Activated CD8-positive, alpha-beta memory T cell treated with anti-CD3 and anti-CD28 coated beads, Interleukin-2, amount 10 ng/mL, durations not matched to agents 7 days and 5 days (primary cell): ENCODE data around the gene MEIS3. TPM values are rescaled to one million over a fixed set of nuclear protein-coding genes. Genes with fewer than 3 reads are reported as not detected.

Experiments
- ATAC-seq: fragments of 150-1000 bp; cut with Tn5 transposase; one replicate; pipeline ENCODE4 v1.10.0; 2021; ENCODE audit warnings: moderate library complexity
- CTCF ChIA-PET: fragments of 350-600 bp; sonication (Branson Sonifier 250); formaldehyde crosslinking; loops from one replicate; lab custom pipeline; 2021; ENCODE audit warnings: antibody characterized with exemption; lab: Charles Lee
- DNase-seq: peaks from one replicate; pipeline ENCODE4 v3.0.0-alpha.2; 2020
- H3K27ac Mint-ChIP-seq: one replicate; pipeline ENCODE4 v1.8.0; 2021; ENCODE audit warnings: mild to moderate bottlenecking, mixed read lengths
- H3K27me3 Mint-ChIP-seq: one replicate; pipeline ENCODE4 v1.8.0; 2021; ENCODE audit warnings: mixed read lengths
- H3K36me3 Mint-ChIP-seq: one replicate; pipeline ENCODE4 v1.8.0; 2021; ENCODE audit warnings: mild to moderate bottlenecking, mixed read lengths
- H3K4me1 Mint-ChIP-seq: one replicate; pipeline ENCODE4 v1.8.0; 2021; ENCODE audit warnings: mixed read lengths
- H3K4me3 Mint-ChIP-seq: one replicate; pipeline ENCODE4 v1.8.0; 2021; ENCODE audit warnings: mild to moderate bottlenecking, moderate library complexity, mixed read lengths
- H3K9me3 Mint-ChIP-seq: one replicate; pipeline ENCODE4 v1.8.0; 2022; ENCODE audit warnings: low read depth, mixed read lengths
- total RNA-seq, 2 experiments: library from RNA; stranded (reverse); gene quantifications; one replicate each; pipeline ENCODE4 v1.2.3, GENCODE V29; 2021

The MEIS3 gene
- total RNA-seq, result not detected

- peaks cover 1% of the 10 kb centered on the region for H3K36me3 Mint-ChIP-seq
- H3K4me3 Mint-ChIP-seq, result no peak within 1 kb of the TSS
These were observed at the start of gene MEIS3 for GRCh38 chr19:47419030-47419783. MEIS3 (minus strand) TSS chr19:47419527; CDS start chr19:47419081, 446 bp downstream.

GRCh38 chr19:47467914-47468313, 48.6 kb upstream of the MEIS3 start:
- H3K36me3 Mint-ChIP-seq, result no peaks in the 10 kb centered on the region
- ATAC-seq (no peak), DNase-seq (no peak)
- no peak overlapping the region for H3K27ac Mint-ChIP-seq
- no peak overlapping the region for H3K4me3 Mint-ChIP-seq
- CTCF ChIA-PET, result interaction anchor here (1.5 kb wide), 1 partner anchor 245 kb away, joined by 4 read pairs; no protein-coding TSS in a partner anchor
- no peaks in the 10 kb centered on the region for H3K9me3 Mint-ChIP-seq
- peaks cover 53% of the 10 kb centered on the region for H3K27me3 Mint-ChIP-seq
- H3K4me1 Mint-ChIP-seq, result peaks cover 6% of the 10 kb centered on the region

More at GRCh38 chr19:47419030-47419783, at the start of gene MEIS3:
- ATAC-seq (peak; percentile 38), DNase-seq (no peak)
- Mint-ChIP-seq H3K27me3 (peaks cover 82% of the 10 kb centered on the region), H3K4me1 (peaks cover 6% of the 10 kb centered on the region), H3K27ac (no peak within 1 kb of the TSS), H3K9me3 (no peaks in the 10 kb centered on the region)
- CTCF ChIA-PET, result interaction anchor here (1.0 kb wide), 1 partner anchor 65 kb away, joined by 4 read pairs; the partner anchor contains the start of gene KPTN

GRCh38 chr19:47465957-47466356, 46.6 kb upstream of the MEIS3 start:
- Mint-ChIP-seq H3K27me3 (peaks cover 51% of the 10 kb centered on the region), H3K4me3 (no peak overlapping the region), H3K27ac (no peak overlapping the region), H3K9me3 (no peaks in the 10 kb centered on the region), H3K4me1 (peaks cover under 1% of the 10 kb centered on the region), H3K36me3 (no peaks in the 10 kb centered on the region)
- ATAC-seq, result no peak
- CTCF ChIA-PET, result no interaction called here
- DNase-seq, result no peak

GRCh38 chr19:47464675-47465419, 45.5 kb upstream of the MEIS3 start:
- Mint-ChIP-seq H3K9me3 (no peaks in the 10 kb centered on the region), H3K36me3 (no peaks in the 10 kb centered on the region), H3K4me3 (no peak overlapping the region), H3K4me1 (no peaks in the 10 kb centered on the region), H3K27me3 (peaks cover 44% of the 10 kb centered on the region), H3K27ac (no peak overlapping the region)
- ATAC-seq (no peak), DNase-seq (no peak)
- CTCF ChIA-PET, result interaction anchor here (1.0 to 2.6 kb wide), 3 partner anchors 28 to 234 kb away, joined by 3 to 7 read pairs (median 3); partner anchors contain the start of gene DHX34

- peaks cover 2% of the 10 kb centered on the region for H3K4me1 Mint-ChIP-seq
These were observed 42.5 kb upstream of the MEIS3 start for GRCh38 chr19:47461876-47462275.

GRCh38 chr19:47459477-47459876, 40.1 kb upstream of the MEIS3 start:
- H3K36me3 Mint-ChIP-seq, result no peaks in the 10 kb centered on the region
- H3K4me3 Mint-ChIP-seq, result no peak overlapping the region
- DNase-seq (no peak), ATAC-seq (no peak)
- CTCF ChIA-PET, result no interaction called here
- H3K27ac Mint-ChIP-seq, result no peak overlapping the region
- H3K4me1 Mint-ChIP-seq, result peaks cover 2% of the 10 kb centered on the region
- peaks cover 34% of the 10 kb centered on the region for H3K27me3 Mint-ChIP-seq
- H3K9me3 Mint-ChIP-seq, result no peaks in the 10 kb centered on the region

More at GRCh38 chr19:47461876-47462275, 42.5 kb upstream of the MEIS3 start:
- ATAC-seq, result no peak
- no peak for DNase-seq
- Mint-ChIP-seq H3K27me3 (peaks cover 23% of the 10 kb centered on the region), H3K4me3 (no peak overlapping the region), H3K27ac (no peak overlapping the region), H3K9me3 (no peaks in the 10 kb centered on the region), H3K36me3 (no peaks in the 10 kb centered on the region)
- CTCF ChIA-PET, result interaction anchor here (2.6 kb wide), 1 partner anchor 237 kb away, joined by 7 read pairs; no protein-coding TSS in a partner anchor

- DNase-seq, result no peak
- no peak overlapping the region for H3K27ac Mint-ChIP-seq
- H3K4me3 Mint-ChIP-seq, result no peak overlapping the region
- CTCF ChIA-PET, result no interaction called here
- no peaks in the 10 kb centered on the region for H3K9me3 Mint-ChIP-seq
- H3K36me3 Mint-ChIP-seq, result no peaks in the 10 kb centered on the region
- H3K4me1 Mint-ChIP-seq, result peaks cover 2% of the 10 kb centered on the region
- H3K27me3 Mint-ChIP-seq, result peaks cover 36% of the 10 kb centered on the region
- no peak for ATAC-seq
These were observed 39.3 kb upstream of the MEIS3 start for GRCh38 chr19:47458672-47459071.

GRCh38 chr19:47456721-47457474, 37.6 kb upstream of the MEIS3 start:
- DNase-seq, result no peak
- Mint-ChIP-seq H3K4me1 (peaks cover 2% of the 10 kb centered on the region), H3K36me3 (no peaks in the 10 kb centered on the region), H3K27me3 (peaks cover 35% of the 10 kb centered on the region), H3K4me3 (no peak overlapping the region), H3K9me3 (no peaks in the 10 kb centered on the region), H3K27ac (no peak overlapping the region)
- CTCF ChIA-PET, result no interaction called here
- ATAC-seq, result no peak

GRCh38 chr19:47450478-47450877, 31.2 kb upstream of the MEIS3 start:
- no peak for DNase-seq
- Mint-ChIP-seq H3K9me3 (no peaks in the 10 kb centered on the region), H3K27ac (no peak overlapping the region), H3K4me3 (no peak overlapping the region), H3K4me1 (peaks cover 19% of the 10 kb centered on the region), H3K27me3 (peaks cover 55% of the 10 kb centered on the region), H3K36me3 (peaks cover 2% of the 10 kb centered on the region)
- no peak for ATAC-seq
- CTCF ChIA-PET, result interaction anchor here (0.8 to 1.7 kb wide), 4 partner anchors 14 to 256 kb away, joined by 3 to 6 read pairs (median 4); partner anchors contain the start of gene KPTN

- Mint-ChIP-seq H3K36me3 (peaks cover 2% of the 10 kb centered on the region), H3K27ac (no peak overlapping the region), H3K4me3 (no peak overlapping the region), H3K4me1 (peaks cover 36% of the 10 kb centered on the region), H3K9me3 (no peaks in the 10 kb centered on the region), H3K27me3 (peaks cover 60% of the 10 kb centered on the region)
- CTCF ChIA-PET, result interaction anchor here (0.7 to 4.6 kb wide), 3 partner anchors 9 to 259 kb away, joined by 3 to 40 read pairs (median 4); no protein-coding TSS in a partner anchor
- ATAC-seq (no peak), DNase-seq (no peak)
These were observed 29.0 kb upstream of the MEIS3 start for GRCh38 chr19:47448360-47448727.

GRCh38 chr19:47447470-47448359, 28.4 kb upstream of the MEIS3 start:
- Mint-ChIP-seq H3K27me3 (peaks cover 66% of the 10 kb centered on the region), H3K36me3 (peaks cover 2% of the 10 kb centered on the region), H3K4me3 (peak overlapping the region; percentile 39), H3K9me3 (no peaks in the 10 kb centered on the region), H3K27ac (no peak overlapping the region), H3K4me1 (peaks cover 40% of the 10 kb centered on the region)
- CTCF ChIA-PET, result interaction anchor here (0.6 to 4.6 kb wide), 5 partner anchors 12 to 259 kb away, joined by 3 to 40 read pairs (median 5); partner anchors contain the start of gene DHX34
- ATAC-seq, result peak; percentile 80
- peak; percentile 76 for DNase-seq
